NCI-H446 (cell line): ENCODE data around the gene ENAH.

Experiments used
- DNase-seq, 2 experiments: peaks; one replicate each; lab custom pipeline; 2025; lab: John Stamatoyannopoulos, UW

The ENAH gene

GRCh38 chr1:225453797-225454648 is 198.9 kb downstream of the ENAH start:
- DNase-seq = peak in 1 of 2 experiments; percentile 41

GRCh38 chr1:225451840-225452515 is 200.9 kb downstream of the ENAH start:
- no peak for DNase-seq

- DNase-seq = no peak
Observed at GRCh38 chr1:225451340-225451739, 201.6 kb downstream of the ENAH start.

- no peak for DNase-seq
Observed at GRCh38 chr1:225450491-225451191, 202.3 kb downstream of the ENAH start.

- DNase-seq = no peak
Observed at GRCh38 chr1:225449774-225450173, 203.1 kb downstream of the ENAH start.

GRCh38 chr1:225449261-225449660 is 203.7 kb downstream of the ENAH start:
- no peak for DNase-seq

GRCh38 chr1:225448146-225448805 is 204.6 kb downstream of the ENAH start:
- DNase-seq = no peak

GRCh38 chr1:225447650-225448089 is 205.3 kb downstream of the ENAH start:
- DNase-seq = no peak

GRCh38 chr1:225446981-225447615 is 205.8 kb downstream of the ENAH start:
- DNase-seq = no peak

GRCh38 chr1:225446595-225446960 is 206.3 kb downstream of the ENAH start:
- DNase-seq = no peak

- no peak for DNase-seq
Observed at GRCh38 chr1:225445639-225446594, 207.0 kb downstream of the ENAH start.

GRCh38 chr1:225442123-225442505 is 210.8 kb downstream of the ENAH start:
- DNase-seq = no peak

GRCh38 chr1:225441314-225442122 is 211.4 kb downstream of the ENAH start:
- DNase-seq = no peak

- no peak for DNase-seq
Observed at GRCh38 chr1:225440380-225441221, 212.3 kb downstream of the ENAH start.

GRCh38 chr1:225437710-225438437 is 215.0 kb downstream of the ENAH start:
- DNase-seq = peak in 1 of 2 experiments; percentile 35
